Endothelial cell of umbilical vein (primary cell): ENCODE results near the gene TOR1A. TPM values are rescaled to one million over a fixed set of nuclear protein-coding genes. Genes with fewer than 3 reads are reported as not detected.

ENCODE experiments used
- BruUV-seq: library from RNA; stranded (reverse); fragments of 400-500 nt; replicated peaks from 2 replicates; lab custom pipeline; 2021; lab: Mats Ljungman, UMichigan
- CTCF ChIA-PET: fragments of 300-600, 350-600 bp; sonication (Branson Sonifier 250); formaldehyde crosslinking; loops from one replicate; lab custom pipeline; 2021; ENCODE audit warnings: antibody characterized with exemption, inconsistent platforms; lab: Charles Lee
- POLR2A ChIA-PET: fragments of 300-600, 350-600 bp; sonication (Branson Sonifier 250); formaldehyde crosslinking; loops from one replicate; lab custom pipeline; 2021; ENCODE audit warnings: antibody characterized with exemption, inconsistent platforms; lab: Charles Lee
- DNase-seq: peaks from one replicate; pipeline ENCODE4 v3.0.0-alpha.2; 2011; ENCODE audit warnings: low read depth, low spot score
- FAIRE-seq: peaks from 2 replicates; lab custom pipeline; 2011; peaks lifted over from hg19 to GRCh38; lab: Jason Lieb, UNC
- H2AFZ ChIP-seq: 2 replicates; pipeline ENCODE4 v1.6.0; 2012; ENCODE audit warnings: low read depth, low read length, control low read depth, inconsistent platforms
- H3K27ac ChIP-seq: 2 replicates; pipeline ENCODE4 v1.5.1; 2011; ENCODE audit warnings: low read depth, mild to moderate bottlenecking, control low read depth, low read length, moderate library complexity; ENCODE audit not compliant: insufficient read depth
- H3K27me3 ChIP-seq, 2 experiments: 2 replicates each; pipeline versions ENCODE4 v1.6.0 to v1.6.1; 2011; ENCODE audit warnings: low read length in 2 of 2, mixed read lengths in 1 of 2; ENCODE audit not compliant: control insufficient read depth in 2 of 2, insufficient read depth in 2 of 2
- H3K36me3 ChIP-seq, 2 experiments: 2 replicates in 1 of 2; 3 replicates in 1 of 2; pipeline ENCODE4 v1.5.1; 2011; ENCODE audit warnings: low read length in 2 of 2, mild to moderate bottlenecking in 1 of 2, moderate library complexity in 1 of 2; ENCODE audit not compliant: control insufficient read depth in 2 of 2, insufficient read depth in 2 of 2; ENCODE audit errors: extremely low read depth in 1 of 2
- H3K4me1 ChIP-seq: 3 replicates; pipeline ENCODE4 v1.5.1; 2011; ENCODE audit warnings: mild to moderate bottlenecking, low read length; ENCODE audit not compliant: control insufficient read depth, insufficient read depth; ENCODE audit errors: extremely low read depth
- H3K4me2 ChIP-seq: 2 replicates; pipeline ENCODE4 v1.6.1; 2011; ENCODE audit warnings: low read length, control low read depth, mixed read lengths; ENCODE audit not compliant: insufficient read depth
- H3K4me3 ChIP-seq, 3 experiments: fragments of 200-600 bp in 1 of 3; sonication (generic), shearing (Covaris generic) in 1 of 3; replicated peaks in 1 of 3; 2 replicates each; pipeline ENCODE4 v1.5.1; 2011 to 2016; ENCODE audit warnings: control low read depth in 3 of 3, low read length in 3 of 3, mild to moderate bottlenecking in 2 of 3, inconsistent platforms in 1 of 3, low read depth in 1 of 3, moderate library complexity in 1 of 3; ENCODE audit not compliant: insufficient read depth in 1 of 3
- H3K79me2 ChIP-seq: 2 replicates; pipeline ENCODE4 v1.6.0; 2012; ENCODE audit warnings: low read length, inconsistent platforms; ENCODE audit not compliant: control insufficient read depth, insufficient read depth
- H3K9ac ChIP-seq: replicated peaks from 2 replicates; pipeline ENCODE3; 2011; ENCODE audit warnings: low read length, control low read depth; ENCODE audit not compliant: insufficient read depth; ENCODE audit errors: extremely low read depth
- H3K9me1 ChIP-seq: replicated peaks from 3 replicates; pipeline ENCODE4 v1.6.0; 2011; ENCODE audit warnings: mild to moderate bottlenecking, low read length; ENCODE audit not compliant: control insufficient read depth, insufficient read depth; ENCODE audit errors: extremely low read depth
- H3K9me3 ChIP-seq: replicated peaks from 2 replicates; pipeline ENCODE4 v1.5.1; 2012; ENCODE audit warnings: low read length, inconsistent platforms; ENCODE audit not compliant: control insufficient read depth, insufficient read depth
- H4K20me1 ChIP-seq: replicated peaks from 2 replicates; pipeline ENCODE3; 2011; ENCODE audit warnings: mild to moderate bottlenecking, low read length; ENCODE audit not compliant: control insufficient read depth, insufficient read depth; ENCODE audit errors: extremely low read depth
- EZH2 ChIP-seq: IDR thresholded peaks from 2 replicates; pipeline ENCODE4 v1.6.1; 2012; ENCODE audit warnings: borderline replicate concordance, low read depth, mild to moderate bottlenecking, moderate library complexity, low read length, inconsistent platforms; ENCODE audit not compliant: severe bottlenecking
- FOS ChIP-seq: IDR thresholded peaks from 2 replicates; pipeline ENCODE4 v1.6.1; 2011; ENCODE audit warnings: mild to moderate bottlenecking, low read length, moderate library complexity, borderline replicate concordance; ENCODE audit not compliant: insufficient read depth
- GATA2 ChIP-seq: IDR thresholded peaks from 2 replicates; pipeline ENCODE4 v1.7.0; 2011; ENCODE audit warnings: low read depth, mild to moderate bottlenecking, moderate library complexity, mixed read lengths, low read length; ENCODE audit not compliant: insufficient read length, insufficient read depth
- JUN ChIP-seq: IDR thresholded peaks from 2 replicates; pipeline ENCODE4 v1.6.1; 2011; ENCODE audit warnings: borderline replicate concordance, low read depth; ENCODE audit not compliant: insufficient read length, insufficient read depth
- MYC ChIP-seq: IDR thresholded peaks from one replicate; pipeline ENCODE4 v1.6.1; 2011; ENCODE audit warnings: mild to moderate bottlenecking, low read depth, low read length
- POLR2A ChIP-seq: IDR thresholded peaks from 2 replicates; pipeline ENCODE4 v1.6.1; 2012; ENCODE audit warnings: low read depth, mild to moderate bottlenecking, control low read depth, low read length
- POLR2AphosphoS5 ChIP-seq: IDR thresholded peaks from 2 replicates; pipeline ENCODE4 v1.6.1; 2012; ENCODE audit warnings: low read depth, mild to moderate bottlenecking, control low read depth, low read length, moderate library complexity; ENCODE audit not compliant: insufficient read depth
- dilution Hi-C: fragments of 300-500 bp; cut with MboI; formaldehyde crosslinking; loops from one replicate; pipeline ENCODE4 v1.15.0; 2019; ENCODE audit warnings: low sequenced_read_pairs; ENCODE audit not compliant: extremely low pct_ligation_motif_present
- intact Hi-C: fragments of 100-400 bp; cut with micrococcal nuclease; formaldehyde crosslinking; loops from one replicate; pipeline ENCODE4 v1.10.0; 2022
- polyA plus RNA-seq, 4 experiments: library from polyadenylated mRNA; depleted of rRNA in 3 of 4; stranded (reverse) in 3 of 4; unstranded in 1 of 4; fragments of >200 nt; gene quantifications; 2 replicates each; pipeline versions ENCODE4 v1.2.1 to v1.2.3, GENCODE V29; 2011 to 2012; ENCODE audit warnings: missing spikeins in 1 of 4
- total RNA-seq: library from RNA; stranded (reverse); gene quantifications from 2 replicates; pipeline ENCODE4 v1.2.3, GENCODE V29; 2021
- TF ChIP-seq, protein P1 (sequence below), 2 donors: IDR thresholded peaks; 1 replicate in 1 of 2; 2 replicates in 1 of 2; pipeline ENCODE4 v1.5.1; 2011; ENCODE audit warnings: low read length in 2 of 2, mild to moderate bottlenecking in 2 of 2, moderate library complexity in 2 of 2, control low read depth in 1 of 2, inconsistent platforms in 1 of 2, low read depth in 1 of 2; ENCODE audit not compliant: insufficient read depth in 1 of 2; ENCODE audit errors: extremely low read depth in 1 of 2
- TF ChIP-seq, protein P2 (sequence below): IDR thresholded peaks from 2 replicates; pipeline ENCODE4 v1.6.1; 2011; ENCODE audit not compliant: insufficient read depth, insufficient read length

TOR1A gene
- total and polyA plus RNA-seq, 2 donors (not counting 3 experiments of a cell fraction or from before 2014, with no cell fraction given), result 57.8 to 89.8 TPM

DNA sequence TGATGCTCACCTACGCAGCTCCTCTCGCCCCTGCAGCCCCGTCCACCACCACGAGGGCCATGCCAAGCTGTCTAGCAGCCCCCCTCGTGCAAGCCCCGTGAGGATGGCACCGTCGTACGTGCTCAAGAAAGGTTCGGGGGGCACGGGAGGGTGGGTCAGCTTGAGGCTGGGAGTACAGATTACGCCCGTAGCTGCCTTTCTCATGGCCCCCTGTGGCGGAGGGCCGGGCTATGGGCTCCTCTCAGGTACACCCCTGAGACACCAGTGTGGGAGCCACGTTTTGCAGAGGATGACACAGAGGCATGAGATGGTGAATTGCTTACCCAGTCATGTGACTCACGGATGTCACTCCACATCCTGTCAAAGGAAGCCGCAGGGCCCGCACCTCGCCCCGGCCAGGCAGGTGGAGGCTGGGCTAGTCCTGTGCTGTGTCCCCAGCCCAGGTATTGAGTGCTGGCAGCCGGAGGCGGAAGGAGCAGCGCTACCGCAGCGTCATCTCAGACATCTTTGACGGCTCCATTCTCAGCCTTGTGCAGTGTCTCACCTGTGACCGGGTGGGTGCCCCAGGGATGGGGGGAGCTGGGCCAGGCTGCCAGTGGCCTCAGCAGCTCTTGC is 45.0 kb upstream of the TOR1A start:
- Histone ChIP-seq H3K4me1 (no peaks in the 10 kb centered on the region), H3K36me3 (peaks cover 0 to 6% of the 10 kb centered on the region in 2 experiments), H3K9me1 (no peaks in the 10 kb centered on the region), H3K4me3 (no peak overlapping the region), H3K79me2 (no peaks in the 10 kb centered on the region), H3K9me3 (no peaks in the 10 kb centered on the region), H3K4me2 (no peak overlapping the region), H3K9ac (no peak overlapping the region), H2AFZ (no peak overlapping the region), H3K27ac (no peak overlapping the region), H4K20me1 (no peaks in the 10 kb centered on the region), H3K27me3 (no peaks in the 10 kb centered on the region)
- no peak for FAIRE-seq
- TF ChIP-seq FOS (no peak), EZH2 (no peak), MYC (no peak), JUN (no peak), POLR2A (no peak), POLR2AphosphoS5 (no peak), GATA2 (no peak)
- TF ChIP-seq, protein P1, sequence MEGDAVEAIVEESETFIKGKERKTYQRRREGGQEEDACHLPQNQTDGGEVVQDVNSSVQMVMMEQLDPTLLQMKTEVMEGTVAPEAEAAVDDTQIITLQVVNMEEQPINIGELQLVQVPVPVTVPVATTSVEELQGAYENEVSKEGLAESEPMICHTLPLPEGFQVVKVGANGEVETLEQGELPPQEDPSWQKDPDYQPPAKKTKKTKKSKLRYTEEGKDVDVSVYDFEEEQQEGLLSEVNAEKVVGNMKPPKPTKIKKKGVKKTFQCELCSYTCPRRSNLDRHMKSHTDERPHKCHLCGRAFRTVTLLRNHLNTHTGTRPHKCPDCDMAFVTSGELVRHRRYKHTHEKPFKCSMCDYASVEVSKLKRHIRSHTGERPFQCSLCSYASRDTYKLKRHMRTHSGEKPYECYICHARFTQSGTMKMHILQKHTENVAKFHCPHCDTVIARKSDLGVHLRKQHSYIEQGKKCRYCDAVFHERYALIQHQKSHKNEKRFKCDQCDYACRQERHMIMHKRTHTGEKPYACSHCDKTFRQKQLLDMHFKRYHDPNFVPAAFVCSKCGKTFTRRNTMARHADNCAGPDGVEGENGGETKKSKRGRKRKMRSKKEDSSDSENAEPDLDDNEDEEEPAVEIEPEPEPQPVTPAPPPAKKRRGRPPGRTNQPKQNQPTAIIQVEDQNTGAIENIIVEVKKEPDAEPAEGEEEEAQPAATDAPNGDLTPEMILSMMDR (IDR thresholded peaks at IDR 0.05; ENCODE audit: extremely low read depth in 1 of 2, insufficient read depth in 1 of 2, low read depth in 1 of 2, low read length in 2 of 2), result no peak
- TF ChIP-seq, protein P2, sequence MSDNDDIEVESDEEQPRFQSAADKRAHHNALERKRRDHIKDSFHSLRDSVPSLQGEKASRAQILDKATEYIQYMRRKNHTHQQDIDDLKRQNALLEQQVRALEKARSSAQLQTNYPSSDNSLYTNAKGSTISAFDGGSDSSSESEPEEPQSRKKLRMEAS, result no peak
- no peak for DNase-seq
- intact Hi-C loops, result no loop called here
- BruUV-seq, result no TSS peak
- CTCF ChIA-PET, result interaction anchor here (0.9 kb wide), 1 partner anchor 238 kb away, joined by 3 read pairs; no protein-coding TSS in a partner anchor
- dilution Hi-C loops, result no loop called here
- POLR2A ChIA-PET, result no interaction called here
